ENCODE data around the gene DGKI. TPM values are rescaled to one million over a fixed set of nuclear protein-coding genes. Genes with fewer than 3 reads are reported as not detected.

DGKI gene
- total RNA-seq, 1 experiment from 2014 or later = 0.55 TPM

DNA sequence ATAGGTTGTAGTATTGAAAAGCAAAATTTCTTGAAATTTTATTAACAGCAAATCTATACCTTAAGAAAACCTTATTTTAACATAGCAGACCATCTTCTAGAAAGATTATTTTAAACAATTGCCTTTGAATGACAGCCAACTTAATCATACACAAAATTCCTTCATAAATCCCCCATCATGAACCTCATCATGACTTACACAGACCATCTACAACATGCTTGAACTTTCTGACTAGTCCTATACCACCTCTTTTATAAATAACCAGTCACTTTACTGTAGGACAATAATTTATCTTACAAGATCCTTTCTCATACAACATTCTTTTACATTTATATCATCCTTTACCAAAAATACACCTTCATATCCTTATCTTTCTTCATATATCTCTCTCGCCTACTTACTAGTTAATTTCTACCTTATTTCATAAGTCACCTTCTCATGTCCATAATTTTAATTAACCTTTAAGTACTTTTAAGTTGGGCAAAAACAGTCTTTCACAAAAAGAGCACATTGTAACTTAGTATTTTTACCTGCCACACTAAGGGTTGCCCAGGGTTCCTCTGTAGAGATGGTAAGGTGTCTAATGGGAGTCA lies 486.6 kb downstream of the DGKI start:
- H3K4ac ChIP-seq (ENCODE audit: low read depth, low read length) = no peak overlapping the region
- H3K4me1 ChIP-seq (ENCODE audit: insufficient read depth, low read length) = no peaks in the 10 kb centered on the region
- no peak overlapping the region for H3K27ac ChIP-seq (ENCODE audit: insufficient read length, low read depth, low read length)
- no peak overlapping the region for H4K5ac ChIP-seq (ENCODE audit: insufficient read length, low read depth, low read length)
- no peak overlapping the region for H2AFZ ChIP-seq (ENCODE audit: low read length)
- H3K27me3 ChIP-seq (ENCODE audit: insufficient read depth, low read length) = no peaks in the 10 kb centered on the region
- no peak overlapping the region for H3K4me3 Mint-ChIP-seq
- no peak overlapping the region for H4K91ac ChIP-seq (ENCODE audit: insufficient read length, low read depth, low read length)
- peaks cover 38% of the 10 kb centered on the region for H3K9me3 ChIP-seq (ENCODE audit: control insufficient read depth, low read depth, low read length)
- H2BK12ac ChIP-seq (ENCODE audit: insufficient read length, low read depth, low read length) = no peak overlapping the region
- no peak for DNase-seq
- H3K79me2 ChIP-seq (ENCODE audit: insufficient read depth, low read length) = no peaks in the 10 kb centered on the region
- H2BK20ac ChIP-seq (ENCODE audit: low read depth, low read length, poor library complexity, severe bottlenecking) = no peak overlapping the region
- H3K18ac ChIP-seq (ENCODE audit: insufficient read length, low read depth, low read length) = no peak overlapping the region
- no peaks in the 10 kb centered on the region for H3K4me1 Mint-ChIP-seq
- H3T11ph ChIP-seq (ENCODE audit: low read length) = no peak overlapping the region
- no peaks in the 10 kb centered on the region for H3K23me2 ChIP-seq (ENCODE audit: insufficient read length, low read depth, low read length, poor library complexity, severe bottlenecking)
- H3K14ac ChIP-seq (ENCODE audit: insufficient read depth, low read length) = no peak overlapping the region
- no peak overlapping the region for H4K8ac ChIP-seq (replicated peaks; ENCODE audit: insufficient read length, low read depth, low read length)
- H3K79me1 ChIP-seq (ENCODE audit: insufficient read depth, low read depth, low read length, poor library complexity, severe bottlenecking) = no peaks in the 10 kb centered on the region
- no peak overlapping the region for H2BK15ac ChIP-seq (ENCODE audit: low read depth, low read length)
- H3K9me3 Mint-ChIP-seq = peaks cover 79 to 80% of the 10 kb centered on the region in 2 experiments
- TF ChIP-seq CTCF (conservative IDR thresholded peaks at IDR 0.05) = no peak
- no peak overlapping the region for H2BK5ac ChIP-seq (ENCODE audit: insufficient read length, low read length)
- H3K56ac ChIP-seq (ENCODE audit: insufficient read length, low read depth, low read length) = no peak overlapping the region
- H3K36me3 Mint-ChIP-seq (ENCODE audit: insufficient read depth in 1 of 3, low read depth in 3 of 3) = peaks cover 38 to 74% (median 59%) of the 10 kb centered on the region in 3 experiments
- no peak overlapping the region for H2AK5ac ChIP-seq (ENCODE audit: insufficient read length, low read length)
- no peaks in the 10 kb centered on the region; the same call in 1 of the 2 replicates for H3K27me3 Mint-ChIP-seq (ENCODE audit: low read depth)
- no peaks in the 10 kb centered on the region for H4K20me1 ChIP-seq (ENCODE audit: control insufficient read depth, insufficient read depth, insufficient read length)
- no peak overlapping the region for H3K27ac Mint-ChIP-seq
- H3K9ac ChIP-seq (ENCODE audit: extremely low read depth, insufficient read length, low read length) = no peak overlapping the region
- H2BK120ac ChIP-seq (ENCODE audit: low read depth, low read length, poor library complexity, severe bottlenecking) = no peak overlapping the region
- no peak overlapping the region for H3K23ac ChIP-seq (ENCODE audit: insufficient read length, low read depth, low read length)
- no peak overlapping the region for H3K4me2 ChIP-seq (ENCODE audit: insufficient read depth, insufficient read length, low read length)
- WGBS (ENCODE audit: extremely low coverage, insufficient read length, low lambda C conversion rate) = 100% methylated on average over 1 of the region's 1 CpG
